Measurements from ENCODE around the gene YTHDC1. TPM values are rescaled to one million over a fixed set of nuclear protein-coding genes. Genes with fewer than 3 reads are reported as not detected.
A peak's percentile ranks its signal among the peaks of the same experiment; 100 is the strongest.

Gene YTHDC1
- total RNA-seq, 1 donor from 2014 or later = 46.2 TPM

DNA sequence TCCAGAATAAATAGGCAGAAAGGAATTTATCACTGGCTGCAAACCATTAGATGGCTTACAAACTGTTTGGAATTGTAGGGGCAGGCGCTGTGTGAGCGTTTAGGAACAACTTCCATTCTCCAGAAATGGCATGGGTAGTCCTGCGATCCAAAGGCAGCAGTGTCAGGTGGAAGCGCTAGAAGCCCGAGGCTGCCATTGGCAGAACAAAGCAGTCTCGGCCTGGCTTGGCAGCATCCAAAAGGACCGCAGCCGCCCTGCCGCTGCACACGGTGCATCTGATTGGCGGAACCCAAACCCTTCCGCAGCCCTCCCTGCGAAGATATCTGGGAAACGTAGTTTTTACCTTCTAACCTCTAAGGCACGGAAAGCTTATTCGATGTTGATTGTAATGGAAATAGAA lies 23.6 kb upstream of the YTHDC1 start:
- Histone ChIP-seq H3K36me3 (no peaks in the 10 kb centered on the region), H3K27me3 (ENCODE audit: low read depth) (peaks cover 28% of the 10 kb centered on the region), H3K4me1 (no peaks in the 10 kb centered on the region), H3K27ac (replicated peaks) (peak overlapping the region; percentile 13), H3K9me3 (replicated peaks) (no peaks in the 10 kb centered on the region), H3K4me3 (peak overlapping the region; percentile 49)
- intact Hi-C loops (cut with micrococcal nuclease) = no loop called here
- peak; percentile 78 for DNase-seq
- TF ChIP-seq, protein P1, sequence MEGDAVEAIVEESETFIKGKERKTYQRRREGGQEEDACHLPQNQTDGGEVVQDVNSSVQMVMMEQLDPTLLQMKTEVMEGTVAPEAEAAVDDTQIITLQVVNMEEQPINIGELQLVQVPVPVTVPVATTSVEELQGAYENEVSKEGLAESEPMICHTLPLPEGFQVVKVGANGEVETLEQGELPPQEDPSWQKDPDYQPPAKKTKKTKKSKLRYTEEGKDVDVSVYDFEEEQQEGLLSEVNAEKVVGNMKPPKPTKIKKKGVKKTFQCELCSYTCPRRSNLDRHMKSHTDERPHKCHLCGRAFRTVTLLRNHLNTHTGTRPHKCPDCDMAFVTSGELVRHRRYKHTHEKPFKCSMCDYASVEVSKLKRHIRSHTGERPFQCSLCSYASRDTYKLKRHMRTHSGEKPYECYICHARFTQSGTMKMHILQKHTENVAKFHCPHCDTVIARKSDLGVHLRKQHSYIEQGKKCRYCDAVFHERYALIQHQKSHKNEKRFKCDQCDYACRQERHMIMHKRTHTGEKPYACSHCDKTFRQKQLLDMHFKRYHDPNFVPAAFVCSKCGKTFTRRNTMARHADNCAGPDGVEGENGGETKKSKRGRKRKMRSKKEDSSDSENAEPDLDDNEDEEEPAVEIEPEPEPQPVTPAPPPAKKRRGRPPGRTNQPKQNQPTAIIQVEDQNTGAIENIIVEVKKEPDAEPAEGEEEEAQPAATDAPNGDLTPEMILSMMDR (IDR thresholded peaks at IDR 0.05; ENCODE audit: borderline replicate concordance) = no peak

DNA sequence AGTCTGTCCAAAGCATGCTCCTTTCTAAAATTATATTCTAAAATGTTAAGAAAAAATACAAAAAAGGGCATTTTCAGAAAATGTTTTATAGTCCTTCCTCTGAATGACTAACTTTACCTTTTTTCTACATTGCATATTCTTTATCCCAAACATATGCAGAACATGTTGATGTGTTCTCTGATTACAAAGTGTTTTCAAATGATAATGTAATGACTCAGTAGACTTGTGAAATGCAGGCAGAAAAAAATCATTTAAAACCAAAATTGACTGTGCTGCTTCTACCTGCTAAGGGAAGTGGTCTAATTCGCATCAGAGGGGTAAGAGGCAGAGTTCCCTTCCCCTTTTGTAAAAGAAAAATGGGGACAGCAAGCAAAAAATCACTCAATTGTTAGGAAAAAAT lies 22.7 kb upstream of the YTHDC1 start:
- no peak overlapping the region for H3K27ac ChIP-seq (replicated peaks)

DNA sequence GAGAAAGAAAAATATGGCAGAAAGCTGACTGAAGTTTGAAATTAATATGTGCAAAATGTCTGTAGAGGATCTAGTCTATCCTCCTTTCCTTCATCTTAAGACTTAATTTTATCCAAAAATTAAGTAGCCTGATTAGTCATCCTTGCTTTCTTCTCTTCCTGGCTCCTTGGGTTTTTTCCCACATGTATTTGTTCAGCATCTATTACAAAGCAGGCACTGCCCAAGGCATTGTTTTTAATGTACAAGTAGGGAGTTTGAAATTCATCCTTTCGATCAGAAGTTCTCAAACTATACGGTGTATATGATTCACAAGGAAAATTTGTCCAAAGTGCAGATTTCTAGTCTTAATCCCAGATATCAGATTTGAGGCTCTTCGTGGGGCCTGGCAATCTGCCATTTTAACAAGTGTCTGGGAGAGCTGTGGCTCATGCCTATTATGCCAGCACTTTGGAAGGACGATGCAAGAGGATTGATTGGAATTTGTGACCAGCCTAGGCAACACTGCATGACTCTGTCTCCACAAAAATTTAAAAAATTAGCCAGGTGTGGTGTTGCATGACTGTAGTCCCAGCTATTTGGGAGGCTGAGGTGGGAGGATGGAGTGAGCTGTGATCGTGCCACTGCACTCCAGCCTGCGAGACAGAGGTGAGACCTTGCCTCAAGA lies 19.4 kb upstream of the YTHDC1 start:
- no peaks in the 10 kb centered on the region for H3K4me1 ChIP-seq
- intact Hi-C loops (cut with micrococcal nuclease) = no loop called here
- TF ChIP-seq, protein P1 (IDR thresholded peaks at IDR 0.05; ENCODE audit: borderline replicate concordance) = no peak

More for the DNA sequence above, 22.7 kb upstream of the YTHDC1 start:
- H3K4me1 ChIP-seq = no peaks in the 10 kb centered on the region
- H3K36me3 ChIP-seq = no peaks in the 10 kb centered on the region
- H3K27me3 ChIP-seq (ENCODE audit: low read depth) = peaks cover 24% of the 10 kb centered on the region
- no peak overlapping the region for H3K4me3 ChIP-seq
- intact Hi-C loops (cut with micrococcal nuclease) = no loop called here
- TF ChIP-seq, protein P1 (IDR thresholded peaks at IDR 0.05; ENCODE audit: borderline replicate concordance) = no peak
- no peaks in the 10 kb centered on the region for H3K9me3 ChIP-seq (replicated peaks)
- no peak for DNase-seq

DNA sequence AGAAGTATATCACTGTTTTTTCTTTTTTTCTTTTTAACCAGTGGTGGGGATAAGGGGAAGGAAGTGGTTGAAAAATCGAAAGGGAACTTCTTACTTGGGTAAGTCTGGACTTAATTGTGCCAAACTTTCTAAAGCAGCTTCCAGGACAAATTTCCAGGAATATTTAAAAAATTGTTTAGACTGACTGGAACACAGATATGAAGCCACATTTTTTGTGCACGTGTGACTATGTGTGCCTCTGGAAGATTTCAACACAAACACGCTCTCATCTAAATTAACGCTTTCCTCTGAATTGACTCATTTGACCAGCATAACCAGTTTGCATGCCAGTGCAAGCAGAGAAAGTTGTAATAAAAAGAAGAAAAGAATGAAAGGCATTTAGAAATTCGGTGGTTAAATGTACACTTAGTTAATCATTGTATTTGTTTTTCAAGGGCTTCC lies 18.8 kb upstream of the YTHDC1 start:
- TF ChIP-seq, protein P1 (IDR thresholded peaks at IDR 0.05; ENCODE audit: borderline replicate concordance) = no peak
- H3K36me3 ChIP-seq = no peaks in the 10 kb centered on the region
- intact Hi-C loops (cut with micrococcal nuclease) = no loop called here
- peaks cover 26% of the 10 kb centered on the region for H3K27me3 ChIP-seq (ENCODE audit: low read depth)
- no peak overlapping the region for H3K4me3 ChIP-seq
- DNase-seq = no peak
- no peaks in the 10 kb centered on the region for H3K9me3 ChIP-seq (replicated peaks)
- H3K4me1 ChIP-seq = no peaks in the 10 kb centered on the region
- no peak overlapping the region for H3K27ac ChIP-seq (replicated peaks)

More for the DNA sequence above, 19.4 kb upstream of the YTHDC1 start:
- peaks cover 26% of the 10 kb centered on the region for H3K27me3 ChIP-seq (ENCODE audit: low read depth)
- no peaks in the 10 kb centered on the region for H3K9me3 ChIP-seq (replicated peaks)
- H3K36me3 ChIP-seq = no peaks in the 10 kb centered on the region
- H3K27ac ChIP-seq (replicated peaks) = no peak overlapping the region
- DNase-seq = no peak
- H3K4me3 ChIP-seq = no peak overlapping the region

DNA sequence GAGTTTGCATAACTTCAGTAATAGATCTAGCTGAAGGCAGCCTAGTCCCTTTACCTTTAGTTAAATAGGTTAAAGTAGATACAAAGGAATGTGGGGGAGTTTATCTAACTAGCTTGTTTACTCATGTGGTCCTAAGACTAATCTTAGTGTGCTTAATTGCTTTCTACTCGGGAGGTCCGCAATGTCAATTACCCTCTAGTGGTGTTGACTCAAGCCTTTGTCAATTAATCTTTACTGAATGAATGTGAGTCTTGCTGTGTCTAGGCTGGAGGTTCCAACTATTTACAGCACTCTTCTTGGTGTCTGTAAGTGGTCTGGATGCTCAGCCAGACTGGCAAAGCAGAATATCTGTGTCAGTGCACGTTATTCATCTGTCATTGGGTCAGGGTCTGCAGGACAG lies 17.9 kb upstream of the YTHDC1 start:
- Histone ChIP-seq H3K27me3 (ENCODE audit: low read depth) (peaks cover 26% of the 10 kb centered on the region), H3K4me1 (no peaks in the 10 kb centered on the region), H3K4me3 (no peak overlapping the region), H3K27ac (replicated peaks) (no peak overlapping the region), H3K9me3 (replicated peaks) (no peaks in the 10 kb centered on the region), H3K36me3 (no peaks in the 10 kb centered on the region)
- intact Hi-C loops (cut with micrococcal nuclease) = no loop called here
- DNase-seq = no peak
- TF ChIP-seq, protein P1 (IDR thresholded peaks at IDR 0.05; ENCODE audit: borderline replicate concordance) = no peak

All from left ventricle myocardium inferior (tissue), 1 donor.